ENCODE data around the gene TUG1.

The TUG1 gene

DNA sequence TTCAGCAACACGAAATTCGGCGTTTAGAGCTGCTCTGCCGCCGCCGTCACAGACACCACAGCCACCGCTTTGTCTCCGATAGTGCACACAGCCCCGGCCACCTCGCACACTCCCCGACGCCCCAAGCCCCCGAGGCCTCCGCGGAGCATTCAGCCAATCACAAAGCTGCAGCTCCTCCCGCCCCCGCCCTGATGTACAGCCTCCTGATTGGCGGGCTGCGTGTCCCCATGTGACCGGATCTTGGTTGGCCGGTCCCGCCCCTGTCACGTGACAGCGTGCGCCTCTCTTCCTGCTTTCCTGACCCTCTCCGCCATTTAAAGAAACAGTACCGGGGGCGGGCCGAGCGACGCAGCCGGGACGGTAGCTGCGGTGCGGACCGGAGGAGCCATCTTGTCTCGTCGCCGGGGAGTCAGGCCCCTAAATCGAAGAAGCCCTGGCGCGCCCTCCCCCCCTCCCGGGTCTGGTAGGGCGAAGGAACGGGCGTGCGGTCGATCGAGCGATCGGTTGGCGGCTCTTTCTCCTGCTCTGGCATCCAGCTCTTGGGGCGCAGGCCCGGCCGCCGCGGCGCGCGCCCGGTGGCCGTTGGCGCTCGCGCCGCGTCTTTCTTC is at the start of gene TUG1:
Gene TUG1 (plus strand): TSS at position 342 of the 608 bp plus-strand sequence.
- DNase-seq (ENCODE audit: low read depth), result peak; percentile 94

DNA sequence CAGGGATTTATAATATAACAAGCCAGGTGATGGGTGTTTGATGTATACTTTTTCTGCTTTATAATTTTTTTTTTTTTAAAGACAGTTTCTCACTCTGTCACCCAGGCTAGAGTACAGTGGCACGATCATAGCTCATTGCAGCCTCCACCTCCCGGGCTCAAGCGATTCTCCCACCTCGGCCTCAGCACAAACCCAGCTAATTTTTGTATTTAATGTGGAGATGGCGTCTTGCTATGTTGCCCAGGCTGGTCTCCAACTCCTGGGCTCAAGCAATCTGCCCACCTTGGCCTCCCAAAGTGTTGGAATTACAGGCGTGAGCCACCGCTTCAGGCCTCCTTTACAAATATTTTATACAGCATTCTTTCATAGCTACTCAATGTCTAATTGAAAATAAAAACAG is 49.1 kb upstream of the TUG1 start:
- DNase-seq (ENCODE audit: low read depth), result no peak

DNA sequence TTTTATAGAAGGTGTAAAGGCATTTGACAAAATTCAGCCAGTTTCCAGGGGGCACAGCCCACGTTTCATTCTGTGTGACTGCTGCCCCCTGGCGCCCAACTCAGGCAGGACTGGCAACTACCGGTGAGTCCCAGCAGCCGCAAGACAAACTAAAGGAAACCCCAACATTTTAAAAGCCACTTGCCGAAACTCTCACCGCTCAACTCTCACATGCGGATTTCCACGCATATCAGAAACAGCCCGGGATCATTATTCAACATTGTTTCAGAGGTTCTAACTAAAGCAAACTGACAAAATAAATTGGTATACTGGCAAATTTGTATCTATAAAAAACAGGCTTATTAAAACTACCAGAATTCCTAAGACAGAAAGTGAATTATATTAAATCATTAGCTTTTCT is 48.7 kb upstream of the TUG1 start:
- peak; percentile 65 for DNase-seq (ENCODE audit: low read depth)

DNA sequence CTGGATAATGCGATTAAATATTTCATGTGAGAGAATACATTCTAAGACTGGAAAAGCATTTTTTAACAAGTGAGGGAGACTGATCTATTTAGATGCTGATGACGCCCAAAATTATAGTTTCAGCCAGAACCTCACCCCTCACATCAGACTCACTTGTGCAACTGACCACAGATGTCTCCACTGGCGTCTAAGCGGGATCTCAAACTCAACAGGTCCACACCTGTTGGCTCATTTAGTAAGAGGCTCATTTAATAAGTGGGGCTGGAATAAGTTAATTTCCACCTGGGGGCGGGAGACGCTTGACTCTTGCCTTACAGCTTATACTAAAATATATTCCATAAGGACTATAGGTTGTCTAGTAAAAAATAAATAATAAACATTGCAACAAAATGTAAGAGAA is 48.0 kb upstream of the TUG1 start:
- DNase-seq (ENCODE audit: low read depth), result no peak

GRCh38 chr22:30922151-30922611 is 46.9 kb upstream of the TUG1 start:
- DNase-seq (ENCODE audit: low read depth), result peak; percentile 71

GRCh38 chr22:30923168-30923900 is 45.7 kb upstream of the TUG1 start:
- no peak for DNase-seq (ENCODE audit: low read depth)

GRCh38 chr22:30925667-30926066 is 43.4 kb upstream of the TUG1 start:
- DNase-seq (ENCODE audit: low read depth), result no peak

- no peak for DNase-seq (ENCODE audit: low read depth)
Observed at GRCh38 chr22:30926706-30927105, 42.4 kb upstream of the TUG1 start.

- no peak for DNase-seq (ENCODE audit: low read depth)
Observed at GRCh38 chr22:30927806-30928205, 41.3 kb upstream of the TUG1 start.

- no peak for DNase-seq (ENCODE audit: low read depth)
Observed at GRCh38 chr22:30928401-30928800, 40.7 kb upstream of the TUG1 start.

GRCh38 chr22:30930228-30930627 is 38.8 kb upstream of the TUG1 start:
- no peak for DNase-seq (ENCODE audit: low read depth)

GRCh38 chr22:30931541-30932300 is 37.3 kb upstream of the TUG1 start:
- no peak for DNase-seq (ENCODE audit: low read depth)

- no peak for DNase-seq (ENCODE audit: low read depth)
Observed at GRCh38 chr22:30932661-30933060, 36.4 kb upstream of the TUG1 start.

- DNase-seq (ENCODE audit: low read depth), result no peak
Observed at GRCh38 chr22:30933457-30933856, 35.6 kb upstream of the TUG1 start.

GRCh38 chr22:30934053-30934452 is 35.0 kb upstream of the TUG1 start:
- no peak for DNase-seq (ENCODE audit: low read depth)

DNA sequence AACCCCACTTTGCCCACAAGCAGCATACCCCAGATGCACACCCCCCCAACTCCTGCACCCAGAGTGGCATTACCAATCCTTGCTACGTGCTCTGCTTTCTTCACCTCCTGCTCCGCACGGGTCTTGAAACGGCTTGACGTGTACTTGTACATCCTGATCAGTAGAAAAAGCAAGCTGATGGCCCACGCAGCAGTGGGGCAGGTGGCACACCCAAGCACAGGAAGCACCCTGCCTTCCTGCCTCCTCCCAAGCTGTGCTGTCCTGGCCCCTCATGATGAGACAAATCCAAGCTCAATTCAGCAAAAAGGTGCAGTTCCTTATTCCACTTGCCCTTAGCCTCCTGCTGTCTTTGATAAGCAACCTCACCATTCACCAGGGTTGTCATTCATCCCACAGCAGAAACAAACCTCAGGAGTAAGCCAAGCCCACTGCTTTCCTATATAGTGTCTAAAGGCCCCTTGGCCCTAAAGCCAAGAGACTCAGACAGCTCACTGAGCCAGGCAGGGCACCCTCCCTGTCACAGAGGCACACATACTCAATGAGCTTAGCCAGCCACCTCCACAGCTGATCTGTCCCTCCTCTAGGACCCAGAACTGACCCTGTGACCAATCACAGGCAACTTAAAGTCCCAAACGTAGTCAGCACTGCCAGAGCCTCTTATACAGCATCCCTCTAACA is 28.2 kb upstream of the TUG1 start:
- DNase-seq (ENCODE audit: low read depth), result peak; percentile 43

DNA sequence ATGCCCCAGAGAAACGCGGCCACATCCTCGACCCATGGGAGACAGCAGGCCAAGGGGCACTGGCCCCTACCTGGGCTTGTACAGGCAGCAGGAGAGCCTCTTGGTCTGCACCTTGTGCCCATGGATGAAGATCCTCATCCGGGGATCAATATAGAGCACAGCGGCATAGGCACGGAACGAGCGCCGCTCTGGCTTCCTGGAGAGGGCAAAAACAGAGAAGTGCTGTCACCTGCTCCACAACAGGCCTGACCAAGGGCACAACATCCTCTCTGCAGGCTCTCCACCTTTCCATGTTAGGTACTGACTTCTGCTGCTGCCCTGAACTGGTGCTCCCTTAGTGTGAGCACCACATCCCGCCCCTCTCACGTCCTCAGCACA is 27.7 kb upstream of the TUG1 start:
- peak; percentile 7 for DNase-seq (ENCODE audit: low read depth)

- peak; percentile 37 for DNase-seq (ENCODE audit: low read depth)
Observed at GRCh38 chr22:30943368-30943767, 25.7 kb upstream of the TUG1 start.

GRCh38 chr22:30944986-30945385 is 24.1 kb upstream of the TUG1 start:
- no peak for DNase-seq (ENCODE audit: low read depth)

DNA sequence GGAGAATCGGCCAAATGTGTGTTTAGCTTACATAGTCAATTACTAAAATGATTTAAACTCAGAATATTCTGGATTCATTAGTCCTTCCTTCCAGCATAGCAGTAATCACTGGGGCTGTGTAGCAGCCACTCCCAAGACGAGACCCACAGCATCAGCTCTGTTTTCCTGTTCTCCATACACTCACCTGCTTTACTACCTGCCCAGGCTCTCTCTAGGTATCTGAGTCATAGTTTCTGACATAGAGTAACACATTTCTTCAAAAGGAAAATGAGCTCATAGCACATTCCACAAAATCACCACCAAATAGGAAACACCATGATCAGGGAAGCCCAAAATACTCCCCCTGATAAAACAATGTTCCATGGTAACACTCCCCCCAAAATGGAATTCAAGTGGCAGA is 23.4 kb upstream of the TUG1 start:
- DNase-seq (ENCODE audit: low read depth), result no peak

DNA sequence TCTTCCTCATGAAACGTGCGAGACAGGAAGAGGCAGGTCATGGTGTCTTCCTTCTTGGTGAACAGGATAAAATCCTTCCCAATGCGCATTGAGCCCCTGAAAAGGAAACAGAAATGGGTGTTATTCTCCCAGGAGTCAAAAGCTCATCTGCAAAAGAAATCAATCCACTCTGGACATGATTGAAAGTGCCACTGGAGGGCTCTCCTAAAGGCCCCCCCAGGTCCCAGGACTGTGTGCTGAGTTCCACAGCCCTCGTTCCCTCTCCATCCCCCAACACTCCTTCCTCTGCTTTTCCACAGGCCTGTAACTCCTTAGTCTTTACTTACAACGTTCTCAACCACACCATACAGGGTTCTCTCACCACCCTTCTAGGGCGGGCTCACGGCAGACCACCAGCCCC is 22.7 kb upstream of the TUG1 start:
- no peak for DNase-seq (ENCODE audit: low read depth)

- DNase-seq (ENCODE audit: low read depth), result no peak
Observed at GRCh38 chr22:30947173-30947815, 21.8 kb upstream of the TUG1 start.

Measured in activated T-helper 1 cell treated with Interleukin-2 at 50 U/mL for 16 hours (primary cell).